Measurements from ENCODE around the gene POLE2. TPM values are rescaled to one million over a fixed set of nuclear protein-coding genes. Genes with fewer than 3 reads are reported as not detected.
"Not testable (repeated sequence)": the region's sequence is repeated elsewhere in the genome, so short reads cannot be mapped to it uniquely, and the experiment has no call there.

Gene POLE2
- total RNA-seq, 1 experiment from 2014 or later, result 11.5 TPM

- H3K9me2 ChIP-seq (ENCODE audit: insufficient read depth), result no peaks in the 10 kb centered on the region
- ChIA-PET CTCF (interaction anchor here (1.3 to 2.0 kb wide), 2 partner anchors 14 to 158 kb away, joined by 3 to 10 read pairs; no protein-coding TSS in a partner anchor), POLR2A (ENCODE audit: unreplicated experiment) (interaction anchor here (0.5 to 1.2 kb wide), 6 partner anchors 20 to 443 kb away, joined by 3 to 6 read pairs (median 4); partner anchors contain the start of gene RPS29)
- BruUV-seq (replicated peaks), result no TSS peak
- intact Hi-C loops (cut with micrococcal nuclease; ENCODE audit: unreplicated experiment), result loop anchor here (1.0 to 5.0 kb wide), 3 partner anchors 21 to 913 kb away; partner anchors contain the start of genes LRR1, MAP4K5 and RPS29
- H3K27ac ChIP-seq, result peak overlapping the region; percentile 96
- H4K20me1 ChIP-seq (ENCODE audit: insufficient read depth), result peaks cover 44% of the 10 kb centered on the region
- peak overlapping the region; percentile 100 for H3K4me3 ChIP-seq
- peaks cover 54% of the 10 kb centered on the region for H3K4me1 ChIP-seq (replicated peaks; ENCODE audit: insufficient read depth)
- H3K4me2 ChIP-seq, result peak overlapping the region; percentile 98
- no peaks in the 10 kb centered on the region for H3K9me3 ChIP-seq (ENCODE audit: insufficient read depth, low read depth)
- peaks cover 69% of the 10 kb centered on the region for H3K79me2 ChIP-seq (ENCODE audit: low read depth)
- no peaks in the 10 kb centered on the region for H3K27me3 ChIP-seq (ENCODE audit: insufficient read depth, low read depth)
- DNase-seq, result no peak
- H2AFZ ChIP-seq, result peak overlapping the region; percentile 88
- TF ChIP-seq EZH2 (IDR thresholded peaks at IDR 0.05; ENCODE audit: low read depth), result no peak
- TF ChIP-seq, protein P1, sequence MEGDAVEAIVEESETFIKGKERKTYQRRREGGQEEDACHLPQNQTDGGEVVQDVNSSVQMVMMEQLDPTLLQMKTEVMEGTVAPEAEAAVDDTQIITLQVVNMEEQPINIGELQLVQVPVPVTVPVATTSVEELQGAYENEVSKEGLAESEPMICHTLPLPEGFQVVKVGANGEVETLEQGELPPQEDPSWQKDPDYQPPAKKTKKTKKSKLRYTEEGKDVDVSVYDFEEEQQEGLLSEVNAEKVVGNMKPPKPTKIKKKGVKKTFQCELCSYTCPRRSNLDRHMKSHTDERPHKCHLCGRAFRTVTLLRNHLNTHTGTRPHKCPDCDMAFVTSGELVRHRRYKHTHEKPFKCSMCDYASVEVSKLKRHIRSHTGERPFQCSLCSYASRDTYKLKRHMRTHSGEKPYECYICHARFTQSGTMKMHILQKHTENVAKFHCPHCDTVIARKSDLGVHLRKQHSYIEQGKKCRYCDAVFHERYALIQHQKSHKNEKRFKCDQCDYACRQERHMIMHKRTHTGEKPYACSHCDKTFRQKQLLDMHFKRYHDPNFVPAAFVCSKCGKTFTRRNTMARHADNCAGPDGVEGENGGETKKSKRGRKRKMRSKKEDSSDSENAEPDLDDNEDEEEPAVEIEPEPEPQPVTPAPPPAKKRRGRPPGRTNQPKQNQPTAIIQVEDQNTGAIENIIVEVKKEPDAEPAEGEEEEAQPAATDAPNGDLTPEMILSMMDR (conservative IDR thresholded peaks at IDR 0.05), result no peak
- H3K36me3 ChIP-seq (ENCODE audit: low read depth), result peaks cover 24% of the 10 kb centered on the region; the same call in 1 of the 2 replicates
- peaks cover 55% of the 10 kb centered on the region for H3F3A ChIP-seq (ENCODE audit: insufficient read depth, low read depth)
These were observed 68.3 kb downstream of the POLE2 start for GRCh38 chr14:49619730-49620129.

DNA sequence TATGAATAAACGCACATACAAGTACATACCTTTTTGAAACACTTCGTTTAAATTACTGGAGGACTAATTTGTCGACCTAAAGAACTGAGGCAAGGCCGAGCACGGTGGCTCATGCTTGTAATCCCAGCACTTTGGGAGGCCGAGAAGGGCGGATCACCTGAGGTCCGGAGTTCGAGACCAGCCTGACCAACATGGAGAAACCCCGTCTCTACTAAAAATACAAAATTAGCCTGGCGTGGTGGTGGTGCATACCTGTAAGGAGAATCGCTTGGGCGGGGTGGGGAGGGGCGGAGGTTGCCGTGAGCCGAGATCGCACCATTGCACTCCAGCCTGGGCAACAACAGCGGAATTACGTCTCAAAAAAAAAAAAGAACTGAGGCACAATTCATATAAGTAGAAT, 68.7 kb downstream of the POLE2 start:
- H3K27ac ChIP-seq, result peak overlapping the region; percentile 96
- H3K9me3 ChIP-seq (ENCODE audit: insufficient read depth, low read depth); H3K27me3 ChIP-seq (ENCODE audit: insufficient read depth, low read depth); H3K9me2 ChIP-seq (ENCODE audit: insufficient read depth); BruUV-seq (replicated peaks); DNase-seq; H2AFZ ChIP-seq; POLR2A ChIA-PET (ENCODE audit: unreplicated experiment); intact Hi-C loops (cut with micrococcal nuclease; ENCODE audit: unreplicated experiment): not testable (repeated sequence)
- peaks cover 49% of the 10 kb centered on the region for H3K4me1 ChIP-seq (replicated peaks; ENCODE audit: insufficient read depth)
- CTCF ChIA-PET, result interaction anchor here (2.0 kb wide), 1 partner anchor 15 kb away, joined by 10 read pairs; no protein-coding TSS in a partner anchor
- H3F3A ChIP-seq (ENCODE audit: insufficient read depth, low read depth), result peaks cover 52% of the 10 kb centered on the region
- peaks cover 24% of the 10 kb centered on the region; the same call in 1 of the 2 replicates for H3K36me3 ChIP-seq (ENCODE audit: low read depth)
- peaks cover 44% of the 10 kb centered on the region for H4K20me1 ChIP-seq (ENCODE audit: insufficient read depth)
- H3K4me2 ChIP-seq, result peak overlapping the region; percentile 98
- H3K4me3 ChIP-seq, result peak overlapping the region; percentile 100
- peaks cover 69% of the 10 kb centered on the region for H3K79me2 ChIP-seq (ENCODE audit: low read depth)

- Histone ChIP-seq H3K4me3 (no peak overlapping the region; the same call in 1 of the 2 replicates), H3F3A (ENCODE audit: insufficient read depth, low read depth) (peaks cover 39% of the 10 kb centered on the region), H3K9me3 (ENCODE audit: insufficient read depth, low read depth) (no peaks in the 10 kb centered on the region), H4K20me1 (ENCODE audit: insufficient read depth) (peaks cover 37% of the 10 kb centered on the region), H3K9me2 (ENCODE audit: insufficient read depth) (no peaks in the 10 kb centered on the region), H3K27ac (peak overlapping the region; percentile 47), H3K79me2 (ENCODE audit: low read depth) (peaks cover 59% of the 10 kb centered on the region), H3K36me3 (ENCODE audit: low read depth) (peaks cover 24% of the 10 kb centered on the region; the same call in 1 of the 2 replicates), H3K4me1 (replicated peaks; ENCODE audit: insufficient read depth) (peaks cover 36% of the 10 kb centered on the region), H3K27me3 (ENCODE audit: insufficient read depth, low read depth) (no peaks in the 10 kb centered on the region), H3K4me2 (peak overlapping the region; percentile 98; the same call in 1 of the 2 replicates), H2AFZ (no peak overlapping the region)
- TF ChIP-seq, protein P1 (conservative IDR thresholded peaks at IDR 0.05), result no peak
- no peak for TF ChIP-seq EZH2 (IDR thresholded peaks at IDR 0.05; ENCODE audit: low read depth)
- no peak for DNase-seq
- intact Hi-C loops (cut with micrococcal nuclease; ENCODE audit: unreplicated experiment), result no loop called here
- no TSS peak for BruUV-seq (replicated peaks)
- POLR2A ChIA-PET (ENCODE audit: unreplicated experiment), result interaction anchor here (0.6 kb wide), 1 partner anchor 150 kb away, joined by 3 read pairs; the partner anchor contains the start of gene KLHDC2
- CTCF ChIA-PET, result no interaction called here
These were observed 70.0 kb downstream of the POLE2 start for GRCh38 chr14:49617852-49618519.
